LoVo (cell line): ENCODE data around the gene OR4D11.
"Not testable (repeated sequence)": the region's sequence is repeated elsewhere in the genome, so short reads cannot be mapped to it uniquely, and the experiment has no call there.

Experiments
- DNase-seq: peaks from one replicate; pipeline ENCODE4 v3.0.0-alpha.2; 2016; ENCODE audit warnings: low spot score

OR4D11 gene

DNA sequence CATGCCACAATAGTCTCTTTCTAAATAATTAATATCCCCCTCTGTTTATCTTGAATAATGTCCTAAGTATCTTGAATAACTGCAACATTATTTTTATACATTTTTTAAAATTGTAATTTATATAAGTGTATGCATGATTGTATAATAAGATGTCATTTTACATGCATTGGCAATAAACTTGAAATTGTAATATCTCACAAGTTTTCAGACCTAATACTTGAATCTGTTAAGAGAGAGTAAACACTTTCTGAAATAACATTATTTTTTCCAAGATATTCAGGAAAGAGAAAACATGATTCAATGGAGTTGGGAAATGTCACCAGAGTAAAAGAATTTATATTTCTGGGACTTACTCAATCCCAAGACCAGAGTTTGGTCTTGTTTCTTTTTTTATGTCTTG is at the start of gene OR4D11:
Gene OR4D11, plus strand, starts transcription at position 301 of the 400 bp plus-strand sequence. Its CDS starts 0 bp downstream, at position 301.
- DNase-seq = no peak

- DNase-seq = no peak
Observed at GRCh38 chr11:59456661-59457060, 46.7 kb upstream of the OR4D11 start, which contains the start of gene OR4D6. OR4D6 (plus strand) TSS chr11:59456961; CDS start chr11:59456961, 0 bp downstream.

DNA sequence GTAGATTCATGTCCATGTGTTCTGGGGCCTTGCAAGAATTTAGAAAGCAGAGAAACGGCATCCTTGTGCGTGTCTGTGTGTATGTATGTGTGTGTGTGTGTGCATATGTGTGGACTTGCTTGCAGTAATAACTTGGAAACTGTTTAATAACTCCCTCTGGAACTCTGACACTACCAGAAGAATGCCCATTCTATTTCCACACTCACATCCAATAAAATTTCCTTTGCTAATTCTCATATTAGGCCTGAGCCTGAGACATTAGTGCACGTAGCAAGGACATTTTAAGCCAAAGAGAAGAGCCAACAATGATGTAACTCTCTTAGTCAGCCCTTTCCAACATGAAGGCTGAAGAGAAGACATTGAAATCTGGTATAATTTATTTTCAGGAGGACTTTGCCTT is 43.5 kb upstream of the OR4D11 start:
- DNase-seq = no peak

DNA sequence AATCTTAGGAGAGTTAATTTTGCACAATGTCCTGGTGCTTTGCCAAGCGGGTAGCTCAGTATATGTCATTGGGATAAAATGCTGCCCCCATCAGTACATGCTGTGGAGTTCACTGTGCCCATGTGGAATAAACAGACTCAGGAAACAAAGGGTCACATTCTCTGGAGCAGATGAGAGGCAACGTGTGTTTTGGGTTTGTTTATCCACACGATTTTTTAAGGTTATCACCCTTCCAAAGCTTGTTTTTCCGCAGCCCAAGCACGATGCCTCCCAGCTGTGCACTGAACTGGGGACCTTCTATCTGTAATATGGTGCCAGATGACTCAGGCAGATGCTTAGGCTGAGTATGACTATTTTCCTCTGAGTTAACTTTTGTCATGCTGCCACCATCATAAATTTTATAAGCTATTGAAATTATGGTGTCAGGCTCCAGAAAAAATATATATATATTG is 40.2 kb upstream of the OR4D11 start:
- DNase-seq = no peak

- no peak for DNase-seq
Observed at GRCh38 chr11:59473015-59473414, 30.4 kb upstream of the OR4D11 start, which contains the start of gene OR4D10. OR4D10 (plus strand) TSS chr11:59473315; CDS start chr11:59477430, 4,115 bp downstream.

GRCh38 chr11:59475176-59475575 is 28.2 kb upstream of the OR4D11 start:
- no peak for DNase-seq

DNA sequence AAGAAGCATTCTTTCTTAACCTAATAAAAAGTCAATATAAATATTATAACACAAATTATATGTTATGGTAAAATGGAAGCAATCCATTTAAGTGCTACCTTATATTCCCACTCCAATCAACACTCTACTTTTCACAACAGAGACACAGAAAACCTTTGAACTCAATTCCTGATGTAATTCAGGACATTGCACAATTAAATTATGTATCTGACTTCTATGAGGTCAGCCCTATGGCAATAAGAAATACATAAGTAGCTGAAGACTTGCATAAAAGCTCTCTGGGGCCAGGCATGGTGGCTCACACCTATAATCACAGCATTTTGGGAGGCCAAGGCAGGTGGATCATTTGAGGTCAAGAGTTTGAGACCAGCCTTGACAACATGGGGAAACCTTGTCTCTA is 23.5 kb upstream of the OR4D11 start:
- DNase-seq = no peak

DNA sequence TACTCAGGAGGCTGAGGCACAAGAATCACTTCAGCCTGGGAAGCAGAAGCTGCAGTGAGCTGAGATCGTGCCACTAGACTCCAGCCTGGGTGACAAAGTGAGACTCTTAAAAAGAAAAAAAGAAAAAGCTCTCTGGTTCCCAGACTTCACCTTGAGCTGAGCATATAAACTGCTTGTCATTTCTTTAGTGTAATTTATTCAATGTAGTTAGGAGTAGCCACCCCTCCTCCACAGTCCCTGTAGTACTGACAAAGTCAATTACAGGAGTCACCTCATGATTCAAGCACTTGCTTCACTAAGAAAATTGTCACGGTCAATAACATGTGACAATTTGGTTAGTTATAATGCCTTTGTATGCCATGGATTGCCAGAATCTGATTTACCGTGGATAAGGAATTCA is 23.0 kb upstream of the OR4D11 start:
- DNase-seq = no peak

- DNase-seq = no peak
Observed at GRCh38 chr11:59501931-59502330, 1.4 kb upstream of the OR4D11 start.

GRCh38 chr11:59510941-59511589 is 7.7 kb downstream of the OR4D11 start, which contains the start of gene OR4D9:
OR4D9 (plus strand) TSS chr11:59511539; CDS start chr11:59514913, 3,374 bp downstream.
- DNase-seq = no peak

GRCh38 chr11:59511675-59512074 is 8.3 kb downstream of the OR4D11 start:
- no peak for DNase-seq

DNA sequence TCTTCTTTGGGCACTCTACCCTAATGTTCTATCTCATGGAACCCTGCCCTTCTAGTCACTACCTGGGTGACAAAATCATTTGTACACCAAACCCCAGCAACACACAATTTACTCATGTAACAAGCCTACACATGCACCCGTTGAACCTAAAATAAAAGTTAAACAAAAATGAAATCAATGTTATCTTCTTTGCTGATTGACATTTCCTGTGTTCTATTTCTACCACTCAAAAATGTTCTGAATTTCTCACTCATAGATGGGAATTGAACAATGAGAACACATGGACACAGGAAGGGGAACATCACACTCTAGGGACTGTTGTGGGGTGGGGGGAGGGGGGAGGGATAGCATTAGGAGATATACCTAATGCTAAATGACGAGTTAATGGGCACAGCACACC is 16.8 kb downstream of the OR4D11 start:
- not testable (repeated sequence) for DNase-seq

DNA sequence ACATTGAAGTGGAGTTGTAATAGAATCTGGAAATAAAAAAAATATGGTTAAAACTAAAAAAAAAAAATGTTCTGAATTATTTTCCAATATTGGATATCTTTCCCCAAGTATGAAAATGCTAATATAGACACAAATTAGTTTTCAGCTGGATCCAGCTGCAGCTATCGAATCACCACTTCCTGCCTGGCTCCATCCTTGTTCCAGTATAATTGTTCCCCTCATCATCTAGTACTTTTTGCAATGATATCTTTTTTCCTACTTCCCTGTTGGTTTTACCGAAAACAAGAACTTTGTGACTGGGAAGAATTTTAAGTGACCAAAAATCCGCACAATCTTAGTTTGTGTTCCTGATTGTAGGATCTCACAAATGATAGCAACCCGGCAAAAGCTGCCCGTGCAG is 17.4 kb downstream of the OR4D11 start:
- no peak for DNase-seq

DNA sequence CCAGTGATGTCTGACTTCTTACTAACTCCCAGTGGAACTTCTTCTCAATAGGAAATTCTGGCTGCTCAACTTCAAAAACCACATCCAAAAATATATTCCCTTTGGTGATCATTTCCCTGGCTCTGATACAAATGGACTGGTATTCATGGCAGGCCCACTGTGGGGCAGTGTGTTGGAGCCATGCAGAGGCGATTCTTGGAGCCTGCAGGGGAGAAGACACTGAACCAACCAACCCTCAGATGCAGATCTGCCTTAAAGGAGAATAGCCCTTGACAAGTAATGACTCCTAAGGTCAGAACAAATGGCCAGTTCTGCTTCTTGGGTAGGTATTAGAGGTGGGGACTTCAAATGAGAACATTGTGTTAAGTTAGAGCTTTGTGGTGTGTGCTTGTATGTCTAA is 20.2 kb downstream of the OR4D11 start:
- DNase-seq = no peak

- DNase-seq = no peak
Observed at GRCh38 chr11:59528711-59529110, 25.3 kb downstream of the OR4D11 start.

- DNase-seq = no peak
Observed at GRCh38 chr11:59532620-59533019, 29.2 kb downstream of the OR4D11 start.

DNA sequence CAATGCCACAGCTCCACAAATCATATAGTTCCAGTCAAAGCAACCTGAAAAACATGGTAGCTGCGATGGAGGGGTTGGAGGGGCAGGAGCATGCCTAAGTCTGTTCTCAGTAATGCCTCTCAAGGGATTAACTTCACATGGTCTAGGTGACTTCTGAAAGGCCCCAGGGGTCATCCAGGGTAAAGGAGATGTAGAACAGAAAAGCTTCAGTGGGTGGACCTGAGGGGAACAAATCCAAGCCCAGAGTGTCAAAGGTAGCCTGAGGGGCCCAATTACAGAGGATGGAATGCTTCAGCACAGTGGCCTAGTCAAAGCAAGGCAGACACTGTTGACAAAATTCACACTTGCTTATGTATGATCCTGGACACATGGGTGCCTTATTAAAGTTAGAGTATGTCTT is 31.3 kb downstream of the OR4D11 start:
- no peak for DNase-seq

DNA sequence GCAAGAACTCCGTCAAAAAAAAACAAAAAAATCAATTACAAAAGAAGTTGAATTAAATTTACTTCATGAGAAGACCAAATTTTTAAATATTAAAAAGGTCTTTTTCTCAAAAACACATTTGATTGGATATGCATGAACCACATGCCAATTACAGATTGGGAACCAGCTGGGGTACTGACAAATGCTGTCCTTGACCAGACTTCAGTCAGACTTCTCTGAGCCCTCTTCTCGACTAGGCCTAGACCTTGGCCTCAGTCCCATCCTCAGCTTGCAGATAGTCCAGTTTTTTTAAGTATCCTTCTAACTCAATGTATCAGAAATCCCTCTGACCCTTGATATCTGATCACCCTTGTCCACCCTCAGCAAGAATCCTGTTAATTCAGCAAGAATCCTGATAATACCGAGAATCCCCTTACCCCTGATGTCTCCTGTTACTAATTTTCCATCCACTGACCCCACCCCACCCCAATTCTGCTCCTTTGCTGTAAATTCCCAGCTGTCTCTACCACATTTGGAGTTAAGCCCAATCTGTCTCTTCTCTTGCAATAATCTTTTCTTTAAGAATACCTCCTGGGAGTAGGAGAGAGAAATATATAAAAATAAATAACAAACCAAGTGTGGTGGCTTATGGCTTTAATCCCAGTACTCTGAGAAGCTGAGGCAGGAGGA is 38.9 kb downstream of the OR4D11 start:
- DNase-seq = no peak

DNA sequence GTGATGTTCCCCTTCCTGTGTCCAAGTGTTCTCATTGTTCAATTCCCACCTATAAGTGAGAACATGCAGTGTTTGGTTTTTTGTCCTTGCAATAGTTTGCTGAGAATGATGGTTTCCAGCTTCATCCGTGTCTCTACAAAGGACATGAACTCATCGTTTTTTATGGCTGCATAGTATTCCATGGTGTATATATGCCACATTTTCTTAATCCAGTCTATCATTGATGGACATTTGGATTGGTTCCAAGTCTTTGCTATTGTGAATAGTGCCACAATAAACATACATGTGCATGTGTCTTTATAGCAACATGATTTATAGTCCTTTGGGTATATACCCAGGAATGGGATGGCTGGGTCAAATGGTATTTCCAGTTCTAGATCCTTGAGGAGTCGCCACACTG is 40.3 kb downstream of the OR4D11 start:
- not testable (repeated sequence) for DNase-seq

DNA sequence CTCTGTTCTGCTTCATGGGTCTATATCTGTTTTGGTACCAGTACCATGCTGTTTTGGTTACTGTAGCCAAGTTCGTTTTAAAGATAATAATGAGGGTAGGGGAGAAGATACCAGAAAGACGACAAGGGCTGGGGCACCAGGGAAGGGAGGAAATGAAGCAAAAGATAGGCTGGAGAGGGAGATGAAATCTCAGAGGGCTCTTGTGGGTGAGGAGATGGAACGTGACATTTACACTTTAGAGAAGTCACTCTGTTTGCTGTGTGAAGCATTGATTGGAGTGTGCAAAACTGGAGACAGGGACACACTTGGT is 41.4 kb downstream of the OR4D11 start:
- no peak for DNase-seq

DNA sequence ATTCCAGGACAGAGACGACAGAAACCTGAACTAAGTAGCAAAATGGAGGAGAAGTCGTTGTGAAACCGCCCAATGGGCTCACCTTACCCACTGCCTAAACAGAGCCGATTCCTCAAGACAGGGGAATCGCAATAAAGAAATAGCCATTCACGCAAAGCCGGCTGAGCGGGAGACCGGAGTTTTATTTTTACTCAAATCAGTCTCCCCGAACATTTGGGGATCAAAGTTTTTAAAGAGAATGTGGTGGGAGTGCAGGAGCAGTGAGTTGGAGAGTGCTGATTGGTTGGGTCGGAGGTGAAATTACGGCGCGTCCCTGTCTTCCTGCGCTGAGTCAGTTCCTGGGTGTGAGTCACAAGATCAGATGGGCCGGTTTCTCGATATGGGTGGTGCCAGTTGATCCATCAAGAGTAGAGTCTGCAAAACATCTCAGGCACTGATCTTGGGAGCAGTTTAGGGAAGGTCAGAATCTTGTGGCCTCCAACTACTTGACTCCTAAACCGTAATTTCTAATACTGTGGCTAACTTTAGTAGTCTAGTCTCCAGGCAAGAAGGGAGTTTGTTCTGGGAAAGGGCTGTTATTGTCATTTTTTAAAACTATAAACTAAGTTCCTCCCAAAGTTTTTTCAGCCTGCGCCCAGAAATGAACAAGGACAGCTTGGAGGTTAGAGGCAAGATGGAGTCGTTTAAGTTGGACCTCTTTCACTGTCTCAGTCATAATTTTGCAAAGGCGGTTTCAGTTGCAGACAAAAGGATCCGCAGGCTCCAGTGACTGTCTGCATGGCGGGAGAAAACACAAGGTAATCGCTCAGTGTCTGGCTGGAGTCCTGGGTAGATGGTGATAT is 42.0 kb downstream of the OR4D11 start:
- DNase-seq = peak; percentile 92

DNA sequence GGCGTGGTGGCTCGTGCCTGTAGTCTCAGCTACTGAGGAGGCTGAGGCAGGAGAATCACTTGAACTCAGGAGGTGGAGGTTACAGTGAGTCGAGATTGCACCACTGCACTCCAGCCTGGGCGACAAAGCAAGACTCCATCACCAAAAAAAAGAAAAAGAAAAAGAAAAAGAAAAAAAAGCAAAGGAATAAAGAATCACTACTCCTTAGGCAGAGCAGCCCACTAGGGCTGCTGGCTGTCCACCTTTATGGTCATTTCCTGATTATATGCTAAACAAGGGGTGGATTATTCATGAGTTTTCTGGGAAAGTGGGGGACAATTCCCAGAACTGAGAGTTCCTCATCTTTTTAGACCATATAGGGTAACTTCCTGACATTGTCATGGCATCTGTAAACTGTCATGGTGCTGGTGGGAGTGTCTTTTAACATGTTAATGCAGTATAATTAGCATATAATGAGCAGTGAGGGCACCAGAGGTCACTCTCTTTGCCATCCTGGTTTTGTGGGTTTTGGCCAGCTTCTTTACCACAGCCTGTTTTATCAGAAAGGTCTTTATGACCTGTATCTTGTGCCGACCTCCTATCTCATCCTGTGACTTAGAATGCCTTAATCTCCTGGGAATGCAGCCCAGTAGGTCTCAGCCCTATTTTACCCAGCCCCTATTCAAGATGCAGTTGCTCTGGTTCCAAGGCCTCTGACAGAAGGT is 44.4 kb downstream of the OR4D11 start:
- not testable (repeated sequence) for DNase-seq
